Upper lobe of right lung (tissue), 1 donor: ENCODE measurements around the gene CDSN. TPM values are rescaled to one million over a fixed set of nuclear protein-coding genes. Genes with fewer than 3 reads are reported as not detected.

ENCODE experiments used
- ATAC-seq: fragments of 200-7000 bp; cut with Tn5 transposase; one replicate; pipeline ENCODE4 v1.9.1; 2020; ENCODE audit warnings: mild to moderate bottlenecking, moderate library complexity
- DNase-seq: peaks from one replicate; pipeline ENCODE4 v3.0.0-alpha.2; 2020
- H3K27ac ChIP-seq: fragments of 200-600 bp; one replicate; pipeline ENCODE4 v1.8.0; 2022
- H3K27me3 ChIP-seq: fragments of 200-600 bp; one replicate; pipeline ENCODE4 v1.8.0; 2022; ENCODE audit warnings: mild to moderate bottlenecking
- H3K36me3 ChIP-seq: fragments of 200-600 bp; one replicate; pipeline ENCODE4 v1.8.0; 2022
- H3K4me1 ChIP-seq: fragments of 200-600 bp; one replicate; pipeline ENCODE4 v1.8.0; 2022
- H3K4me3 ChIP-seq: fragments of 200-600 bp; one replicate; pipeline ENCODE4 v1.8.0; 2022; ENCODE audit warnings: mild to moderate bottlenecking
- H3K9me3 ChIP-seq: fragments of 200-600 bp; one replicate; pipeline ENCODE4 v1.8.0; 2022
- intact Hi-C: fragments of 100-400 bp; cut with DNase I; formaldehyde crosslinking; loops from one replicate; pipeline ENCODE4 v1.11.0; 2022
- total RNA-seq: library from RNA; stranded (reverse); fragmentation: NEBNext Ultra II Directional; extraction: Animal tissue kit (Norgen Biotek cat#: 25700); gene quantifications from one replicate; pipeline ENCODE4 v1.2.1, GENCODE V29; 2021
- TF ChIP-seq, protein P1 (sequence below): fragments of 200-600 bp; IDR thresholded peaks from one replicate; pipeline ENCODE4 v1.8.0; 2022; ENCODE audit warnings: antibody characterized with exemption
- donor health status: DM: no; HTN: yes; CAD: no; lungs with severe emphysema.

CDSN gene
- total RNA-seq, 1 donor from 2014 or later = not detected

DNA sequence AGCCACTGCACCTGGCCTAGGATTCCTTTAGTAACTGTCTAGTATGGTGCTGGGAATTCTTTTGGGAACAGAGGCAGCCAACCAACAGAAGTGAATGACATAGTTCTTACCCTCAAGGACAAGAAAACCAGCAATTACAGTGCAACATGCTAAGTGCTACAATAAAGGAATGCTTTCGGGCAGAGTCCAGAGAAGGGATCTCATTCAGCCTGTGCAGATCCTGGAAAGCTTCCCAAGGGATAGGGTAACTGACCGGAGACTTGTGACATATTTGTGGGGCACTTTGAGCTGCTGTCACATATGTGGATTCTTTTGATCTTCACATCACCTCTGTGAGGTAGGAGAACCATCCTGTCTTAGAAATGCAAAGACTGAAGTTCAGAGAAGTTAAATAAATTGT is 54.7 kb downstream of the CDSN start:
- ATAC-seq (peak; percentile 41), DNase-seq (no peak)
- intact Hi-C loops = no loop called here
- Histone ChIP-seq H3K36me3 (no peaks in the 10 kb centered on the region), H3K4me3 (no peak overlapping the region), H3K27ac (no peak overlapping the region), H3K4me1 (no peaks in the 10 kb centered on the region), H3K27me3 (no peaks in the 10 kb centered on the region), H3K9me3 (no peaks in the 10 kb centered on the region)
- TF ChIP-seq, protein P1, sequence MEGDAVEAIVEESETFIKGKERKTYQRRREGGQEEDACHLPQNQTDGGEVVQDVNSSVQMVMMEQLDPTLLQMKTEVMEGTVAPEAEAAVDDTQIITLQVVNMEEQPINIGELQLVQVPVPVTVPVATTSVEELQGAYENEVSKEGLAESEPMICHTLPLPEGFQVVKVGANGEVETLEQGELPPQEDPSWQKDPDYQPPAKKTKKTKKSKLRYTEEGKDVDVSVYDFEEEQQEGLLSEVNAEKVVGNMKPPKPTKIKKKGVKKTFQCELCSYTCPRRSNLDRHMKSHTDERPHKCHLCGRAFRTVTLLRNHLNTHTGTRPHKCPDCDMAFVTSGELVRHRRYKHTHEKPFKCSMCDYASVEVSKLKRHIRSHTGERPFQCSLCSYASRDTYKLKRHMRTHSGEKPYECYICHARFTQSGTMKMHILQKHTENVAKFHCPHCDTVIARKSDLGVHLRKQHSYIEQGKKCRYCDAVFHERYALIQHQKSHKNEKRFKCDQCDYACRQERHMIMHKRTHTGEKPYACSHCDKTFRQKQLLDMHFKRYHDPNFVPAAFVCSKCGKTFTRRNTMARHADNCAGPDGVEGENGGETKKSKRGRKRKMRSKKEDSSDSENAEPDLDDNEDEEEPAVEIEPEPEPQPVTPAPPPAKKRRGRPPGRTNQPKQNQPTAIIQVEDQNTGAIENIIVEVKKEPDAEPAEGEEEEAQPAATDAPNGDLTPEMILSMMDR = no peak

Other genes with a start within 250 kb of the CDSN start
- 102 TPM for gene DDR1, start 235.9 kb downstream of the CDSN start, total RNA-seq
- gene GTF2H4, start 212.2 kb downstream of the CDSN start, total RNA-seq = 44.6 TPM
- 28.7 TPM for gene VARS2, start 206.2 kb downstream of the CDSN start, total RNA-seq
- gene SFTA2, start 188.3 kb downstream of the CDSN start, total RNA-seq = 369 TPM
- 4.6 TPM for gene MUCL3, start 179.5 kb downstream of the CDSN start, total RNA-seq
- gene MUC21, start 136.7 kb downstream of the CDSN start, total RNA-seq = 1.1 TPM
- gene MUC22, start 110.0 kb downstream of the CDSN start, total RNA-seq = not detected
- not detected for gene C6orf15, start 7.9 kb downstream of the CDSN start, total RNA-seq
- gene PSORS1C1, start 5.6 kb downstream of the CDSN start, total RNA-seq = 8.2 TPM
- gene PSORS1C2, start 18.6 kb upstream of the CDSN start, total RNA-seq = not detected
- gene CCHCR1, start 37.4 kb upstream of the CDSN start, total RNA-seq = 12.5 TPM
- gene TCF19, start 38.1 kb upstream of the CDSN start, total RNA-seq = 4.5 TPM
- 2.8 TPM for gene POU5F1, start 50.2 kb upstream of the CDSN start, total RNA-seq
- gene HLA-C, start 151.6 kb upstream of the CDSN start, total RNA-seq = 1,073 TPM
- gene HLA-B, start 236.7 kb upstream of the CDSN start, total RNA-seq = 2,632 TPM